NCI-H446 treated with DMSO at 0.1 percent for 48 hours (cell line): Measurements from ENCODE around the gene TNFSF12.
"Not testable (repeated sequence)": the region's sequence is repeated elsewhere in the genome, so short reads cannot be mapped to it uniquely, and the experiment has no call there.

Experiments used
- DNase-seq: peaks from one replicate; lab custom pipeline; 2025; lab: John Stamatoyannopoulos, UW

TNFSF12 gene

DNA sequence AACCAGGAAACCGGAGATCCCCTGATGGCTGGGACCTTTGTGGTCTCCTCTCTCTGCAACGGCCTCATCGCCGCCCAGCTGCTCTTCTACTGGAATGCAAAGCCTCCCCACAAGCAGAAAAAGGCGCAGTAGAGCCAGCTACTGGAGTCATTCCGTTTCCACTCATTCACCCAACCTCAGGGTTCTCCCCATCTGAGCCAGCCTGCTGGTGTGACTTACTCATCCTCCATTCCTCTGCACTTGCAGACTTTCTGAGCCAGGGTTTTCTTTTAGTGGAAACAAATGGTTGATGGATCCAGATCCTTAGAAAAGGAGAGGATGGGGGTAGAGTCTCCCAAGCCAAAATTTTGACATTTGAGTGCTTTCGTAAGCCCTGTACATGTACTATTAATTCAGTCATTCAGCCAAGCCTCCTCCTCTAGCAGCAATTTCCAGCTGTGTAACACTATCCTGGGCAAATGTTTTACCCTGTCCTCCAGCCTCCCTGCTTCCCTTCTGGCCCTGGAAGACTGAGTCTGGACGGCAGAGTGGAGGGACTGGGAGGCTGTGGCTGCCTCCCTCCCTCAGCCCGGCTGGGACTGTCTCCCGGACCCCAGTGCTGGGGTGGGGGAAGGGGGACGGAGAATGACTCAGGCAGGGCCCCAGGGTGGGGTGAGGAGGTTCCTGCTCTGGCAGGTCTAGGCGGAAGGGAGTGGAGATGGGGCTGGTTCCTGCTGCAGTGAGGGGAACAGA, 38.7 kb downstream of the TNFSF12 start:
- DNase-seq = no peak

DNA sequence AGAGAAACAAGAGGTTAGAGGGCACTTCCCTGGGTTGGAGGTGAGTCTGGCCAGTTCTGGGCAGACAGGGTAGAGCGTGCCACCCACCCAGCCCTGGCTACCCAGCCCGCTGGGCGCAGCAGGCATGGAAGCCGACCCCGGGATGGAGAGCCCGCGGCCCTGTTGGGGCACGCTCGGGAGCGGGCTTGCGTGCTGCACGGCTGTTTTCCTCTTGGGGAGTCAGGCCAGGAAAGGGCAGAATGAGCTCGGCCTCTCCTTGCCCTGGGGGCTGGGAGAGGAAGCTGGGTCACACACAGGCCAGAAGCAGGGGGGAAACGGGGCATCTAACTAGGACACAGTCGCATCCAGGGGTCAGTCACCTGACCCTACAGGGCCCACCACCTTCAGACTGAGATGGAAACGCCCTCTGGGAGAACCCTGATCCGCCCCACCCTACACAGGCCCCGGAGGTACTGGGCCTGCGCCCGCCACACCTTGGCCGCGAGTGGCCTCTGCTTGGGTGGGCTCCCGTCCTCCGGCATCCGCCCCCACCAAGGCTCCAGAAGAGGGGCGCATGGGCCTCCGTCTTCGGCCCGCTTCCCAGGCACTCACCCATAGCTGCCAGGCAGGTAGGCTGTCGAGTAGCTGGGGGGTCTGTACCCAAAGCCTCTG, 39.8 kb downstream of the TNFSF12 start:
- DNase-seq = no peak

DNA sequence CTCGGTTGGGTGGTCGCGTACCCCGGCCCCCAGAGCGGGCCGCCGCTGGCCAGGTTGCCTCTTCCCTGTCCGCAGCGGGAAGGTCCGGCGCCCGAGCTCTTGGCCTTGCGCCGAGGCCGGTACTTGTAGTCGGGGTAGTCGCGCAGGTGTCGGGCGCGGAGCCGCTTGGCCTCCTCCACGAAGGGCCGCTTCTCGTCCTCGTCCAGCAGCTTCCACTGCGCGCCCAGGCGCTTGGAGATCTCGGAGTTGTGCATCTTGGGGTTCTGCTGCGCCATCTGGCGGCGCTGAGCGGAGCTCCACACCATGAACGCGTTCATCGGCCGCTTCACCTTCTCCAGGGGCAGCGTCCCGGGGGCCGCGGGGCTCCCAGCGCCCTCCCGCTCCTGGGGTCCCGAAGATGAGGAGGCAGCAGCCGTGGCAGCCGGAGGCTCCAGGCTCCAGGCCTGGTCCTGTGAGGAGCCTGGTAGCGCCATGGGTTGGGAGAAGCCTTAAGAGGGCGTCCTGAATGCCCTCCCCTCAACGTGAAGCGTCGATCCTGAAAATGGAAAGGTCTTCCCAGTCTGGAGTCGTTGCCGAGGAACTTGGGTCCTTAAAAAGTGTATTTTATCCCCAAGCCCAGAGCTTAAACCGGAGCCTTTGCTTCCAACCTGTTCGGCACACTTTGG, 40.5 kb downstream of the TNFSF12 start:
- no peak for DNase-seq

DNA sequence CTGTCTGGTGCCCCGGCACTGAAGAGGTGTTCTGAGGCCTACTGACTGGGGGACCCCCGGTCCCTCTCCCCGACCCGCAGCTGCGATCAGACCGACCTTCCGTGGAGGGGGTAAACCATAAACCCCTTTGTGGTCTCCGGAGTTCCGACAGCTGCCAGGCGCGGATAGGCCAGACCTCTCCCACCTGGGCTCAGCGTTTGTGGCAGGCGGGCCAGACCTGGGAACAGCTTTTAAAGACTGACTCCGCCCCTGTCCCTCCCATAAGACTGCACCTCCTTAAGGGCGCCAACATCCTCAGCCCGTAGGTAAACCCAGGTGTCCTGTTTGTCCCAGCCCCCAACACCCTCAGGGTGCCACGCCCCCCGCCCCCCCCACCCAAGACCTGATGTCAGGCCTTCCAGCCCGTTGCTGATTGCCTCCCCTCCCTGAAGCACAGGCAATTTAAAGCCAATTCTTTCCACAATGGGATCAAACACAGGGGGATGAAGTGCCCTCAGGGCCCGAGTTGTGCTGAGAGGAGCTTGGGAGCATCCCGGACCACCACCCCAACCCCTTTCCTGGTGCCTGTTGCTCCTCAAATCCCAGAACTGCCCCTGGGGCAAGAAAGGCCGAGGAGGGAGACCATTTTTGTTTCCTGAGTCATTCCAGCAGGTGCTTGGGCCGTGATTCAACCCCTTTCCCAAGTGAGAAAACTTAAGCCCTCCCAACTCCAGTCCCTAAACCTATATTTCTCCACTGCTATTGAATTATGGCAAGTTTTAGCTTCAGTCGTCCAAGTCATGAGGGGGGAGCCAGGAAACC, 41.2 kb downstream of the TNFSF12 start, which contains the start of gene SOX15:
Gene SOX15, minus strand, starts transcription at position 204 of the 801 bp plus-strand sequence. CDS start 418 bp downstream, outside the sequence.
- DNase-seq = no peak

DNA sequence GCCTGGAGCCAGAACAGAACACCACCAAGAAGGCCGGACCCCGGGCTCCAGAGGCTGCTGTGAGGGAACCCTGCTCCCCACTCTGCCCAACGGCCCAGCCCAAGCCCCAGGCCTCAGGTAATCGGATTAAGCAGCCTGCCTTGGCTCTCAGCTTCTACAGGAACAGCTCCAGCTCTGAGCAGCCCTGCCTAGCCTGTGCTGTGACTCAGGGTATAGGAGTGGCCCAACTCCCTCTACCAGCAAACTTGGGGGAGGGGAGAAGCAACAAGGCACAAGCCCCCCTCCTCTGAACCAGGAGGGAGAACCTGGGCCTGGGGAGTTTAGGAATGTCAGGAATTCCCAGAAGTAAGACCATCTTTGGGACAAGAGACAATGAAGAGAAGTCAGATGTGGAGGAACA, 41.9 kb downstream of the TNFSF12 start:
- no peak for DNase-seq

DNA sequence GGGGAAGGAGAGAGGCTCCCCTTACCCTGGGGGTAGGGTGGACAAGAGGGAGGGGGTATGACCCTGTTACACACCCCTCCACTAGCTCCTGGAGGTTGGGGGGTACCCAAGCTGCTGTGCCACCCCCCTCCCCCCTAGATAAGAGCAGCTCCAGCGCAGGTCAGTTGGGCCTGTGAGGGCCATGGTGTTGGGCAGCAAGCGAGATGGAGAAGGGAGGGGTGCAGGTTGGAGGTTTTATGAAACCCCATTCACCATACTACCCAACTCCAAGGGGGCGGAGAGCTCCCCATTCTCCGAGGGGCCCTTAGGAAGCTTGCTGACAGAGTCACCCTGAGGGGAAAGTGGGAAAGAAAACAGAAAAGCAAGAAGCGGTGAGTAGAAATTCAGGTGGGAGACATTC, 42.7 kb downstream of the TNFSF12 start:
- DNase-seq = no peak

DNA sequence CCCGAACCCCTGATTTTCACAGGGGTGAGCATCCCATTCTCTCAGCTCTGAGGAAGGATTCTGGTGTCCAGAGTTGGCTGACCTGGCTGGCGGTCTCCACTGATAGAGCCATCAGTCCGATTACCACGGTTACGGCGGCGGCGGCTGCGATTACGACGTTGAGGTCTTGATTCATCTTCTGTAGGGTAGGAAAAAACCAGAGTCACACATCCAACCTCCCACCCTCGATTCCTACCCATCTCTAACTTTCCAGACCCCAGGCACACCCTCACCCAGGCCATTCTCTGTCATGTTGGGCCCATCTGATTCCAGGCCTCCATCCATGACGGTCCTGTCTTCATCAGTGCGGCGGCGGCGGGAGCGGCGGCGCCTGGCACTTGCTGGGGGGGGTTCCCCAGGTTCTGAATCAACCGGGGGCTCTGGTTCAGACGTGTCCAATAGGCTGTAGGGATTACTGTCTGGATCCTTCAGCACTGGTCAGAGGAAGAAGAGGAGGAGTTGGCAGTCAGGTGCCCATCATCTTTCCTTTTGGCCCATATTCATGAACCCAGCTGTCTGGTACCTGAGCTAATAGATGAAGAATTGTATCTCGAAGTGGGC, 43.7 kb downstream of the TNFSF12 start:
- no peak for DNase-seq

DNA sequence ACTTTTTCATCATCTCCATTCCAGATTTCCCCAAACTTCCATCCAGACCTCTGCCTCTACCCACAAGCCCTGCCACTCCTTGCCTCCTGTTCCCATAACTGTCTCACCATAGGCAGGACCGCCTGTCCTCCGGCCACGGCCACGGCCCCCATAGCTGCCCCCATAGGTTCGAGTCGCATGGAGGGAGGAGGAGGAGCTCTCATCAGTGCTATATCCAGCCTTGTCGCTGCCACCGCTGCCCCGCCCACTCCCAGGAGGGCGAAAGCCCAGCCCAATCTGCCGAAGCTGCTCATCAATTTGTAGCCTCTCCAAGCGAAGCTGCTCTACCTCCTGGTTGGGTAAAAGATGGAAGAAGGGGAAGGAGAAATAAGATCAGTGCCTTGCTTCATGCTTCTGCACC, 44.4 kb downstream of the TNFSF12 start:
- DNase-seq = no peak

DNA sequence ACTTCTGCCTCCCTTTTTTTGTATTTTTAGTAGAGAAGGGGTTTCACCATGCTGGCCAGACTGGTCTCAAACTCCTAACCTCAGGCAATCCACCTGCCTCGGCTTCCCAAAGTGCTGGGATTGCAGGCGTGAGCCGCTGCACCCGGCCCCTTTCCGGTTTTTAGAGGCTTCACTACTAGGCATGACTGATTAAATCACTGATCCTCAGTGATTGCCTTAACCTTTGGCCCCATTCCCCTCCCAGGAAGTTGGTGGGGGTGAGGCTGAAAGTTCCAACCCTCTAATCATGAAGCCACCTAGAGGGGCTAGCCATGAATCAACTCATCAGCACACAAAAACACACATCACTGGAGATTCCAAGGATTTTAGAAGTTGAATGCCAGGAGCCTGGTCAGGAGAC, 48.7 kb downstream of the TNFSF12 start:
- DNase-seq = not testable (repeated sequence)

DNA sequence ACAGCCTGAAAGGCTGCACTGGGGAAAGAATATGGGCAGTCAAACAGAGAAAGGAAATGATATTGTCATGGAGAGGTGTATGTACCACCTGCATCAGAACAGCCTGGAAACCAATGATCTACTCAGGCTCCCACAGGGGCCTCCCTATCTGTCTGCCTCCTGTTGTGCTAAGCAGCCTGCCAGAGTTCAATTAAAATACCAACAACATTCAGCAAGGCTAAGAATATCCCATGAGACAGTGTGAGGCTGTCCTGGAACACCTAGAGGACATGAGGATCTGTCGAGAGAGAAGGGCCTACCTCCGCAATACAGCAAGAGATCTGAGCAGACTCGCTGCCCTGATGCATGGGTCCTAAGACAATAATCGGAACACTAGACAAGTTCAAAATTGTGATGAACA, 57.4 kb downstream of the TNFSF12 start:
- DNase-seq = no peak
